Neutrophil (primary cell): ENCODE results near the gene STUB1.

Experiments used
- H3K27ac ChIP-seq: fragments of 200-600 bp; sonication (generic); 2 replicates; pipeline ENCODE4 v1.5.1; 2016; ENCODE audit warnings: mild to moderate bottlenecking, moderate library complexity
- H3K27me3 ChIP-seq: fragments of 200-600 bp; sonication (generic); 2 replicates; pipeline ENCODE4 v1.6.0; 2016; ENCODE audit warnings: mild to moderate bottlenecking
- H3K36me3 ChIP-seq: fragments of 200-600 bp; sonication (generic); 2 replicates; pipeline ENCODE4 v1.5.1; 2017
- H3K4me1 ChIP-seq, 2 experiments: fragments of 200-600 bp in 1 of 2; sonication (generic) in 1 of 2; 1 replicate in 1 of 2; 2 replicates in 1 of 2; pipeline versions ENCODE4 v1.5.1 to v1.6.1; 2013 to 2016; ENCODE audit warnings: low read depth in 1 of 2, low read length in 1 of 2, mild to moderate bottlenecking in 1 of 2, moderate library complexity in 1 of 2; ENCODE audit not compliant: control insufficient read depth in 1 of 2, insufficient read depth in 1 of 2
- H3K4me3 ChIP-seq, 2 experiments: fragments of 200-600 bp in 1 of 2; sonication (generic) in 1 of 2; 1 replicate in 1 of 2; 2 replicates in 1 of 2; pipeline ENCODE4 v1.5.1; 2013 to 2016; ENCODE audit warnings: low read depth in 1 of 2, low read length in 1 of 2, mild to moderate bottlenecking in 1 of 2, moderate library complexity in 1 of 2
- H3K9me3 ChIP-seq: fragments of 200-600 bp; sonication (generic); 2 replicates; pipeline ENCODE4 v1.5.1; 2016
- CTCF ChIP-seq: fragments of 200-600 bp; sonication (generic); IDR thresholded peaks from 2 replicates; pipeline ENCODE4 v1.5.1; 2016; ENCODE audit warnings: antibody characterized with exemption

Gene STUB1

DNA sequence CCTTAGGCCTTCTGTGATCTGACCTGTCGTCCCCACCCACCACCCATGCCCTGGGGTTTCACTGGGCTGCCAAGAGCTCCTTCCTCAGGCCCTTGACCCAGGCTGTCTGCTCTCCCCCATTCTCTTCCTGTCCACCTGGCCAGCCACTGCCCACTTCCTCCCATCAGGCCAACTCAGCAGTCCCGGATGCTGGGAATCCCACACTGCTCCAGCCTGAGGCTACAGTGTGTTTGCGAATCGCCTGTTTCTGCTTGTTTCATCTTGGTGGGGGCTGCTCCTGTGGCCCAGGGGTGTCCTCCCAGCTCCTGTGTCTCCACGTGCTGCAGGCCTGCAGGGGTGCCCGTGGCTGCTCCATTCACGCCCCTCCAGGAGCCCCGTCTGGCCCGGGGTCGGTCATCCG is 33.9 kb downstream of the STUB1 start:
- Histone ChIP-seq H3K9me3 (no peaks in the 10 kb centered on the region), H3K27me3 (peaks cover 100% of the 10 kb centered on the region), H3K4me3 (no peak overlapping the region), H3K36me3 (no peaks in the 10 kb centered on the region), H3K27ac (no peak overlapping the region), H3K4me1 (peaks cover 9 to 16% of the 10 kb centered on the region in 2 experiments)
- TF ChIP-seq CTCF = no peak

- peak within 1 kb of the TSS; percentile 43 to 54 for H3K4me3 ChIP-seq
- no peak for TF ChIP-seq CTCF
- H3K27me3 ChIP-seq = peaks cover 100% of the 10 kb centered on the region
- peaks cover 10 to 16% of the 10 kb centered on the region in 2 experiments for H3K4me1 ChIP-seq
- H3K9me3 ChIP-seq = no peaks in the 10 kb centered on the region
- no peak within 1 kb of the TSS for H3K27ac ChIP-seq
- H3K36me3 ChIP-seq = no peaks in the 10 kb centered on the region
Measured at GRCh38 chr16:714558-715476, 34.6 kb downstream of the STUB1 start, which contains the start of gene METRN. Gene METRN (plus strand): TSS chr16:715118. CDS start chr16:715290, 172 bp downstream.

- TF ChIP-seq CTCF = no peak
- Histone ChIP-seq H3K36me3 (no peaks in the 10 kb centered on the region), H3K27me3 (peaks cover 100% of the 10 kb centered on the region), H3K9me3 (no peaks in the 10 kb centered on the region), H3K4me3 (peak overlapping the region; percentile 43 to 54), H3K27ac (no peak overlapping the region), H3K4me1 (peaks cover 18 to 24% of the 10 kb centered on the region in 2 experiments)
Measured at GRCh38 chr16:715477-716199, 35.4 kb downstream of the STUB1 start.

DNA sequence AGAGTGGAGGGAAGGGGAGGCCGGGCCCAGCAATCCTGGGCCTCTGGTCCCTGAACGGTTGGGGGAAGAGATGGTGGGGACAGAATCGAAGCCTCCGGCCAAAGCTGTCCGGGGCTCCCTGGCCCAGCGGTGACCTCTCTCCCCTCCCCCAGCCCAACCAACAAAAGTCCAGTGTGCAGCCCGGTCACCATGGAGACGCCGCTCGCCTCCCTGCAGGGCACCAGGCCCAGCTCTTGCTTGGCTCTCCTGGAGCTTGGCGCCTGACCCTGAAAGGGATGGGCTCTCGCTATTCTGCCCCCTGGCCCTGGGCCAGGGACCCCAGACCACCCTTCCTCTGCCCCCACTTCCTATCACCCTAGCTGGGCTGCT is 36.0 kb downstream of the STUB1 start:
- H3K9me3 ChIP-seq = no peaks in the 10 kb centered on the region
- peaks cover 22 to 28% of the 10 kb centered on the region in 2 experiments for H3K4me1 ChIP-seq
- H3K27me3 ChIP-seq = peaks cover 95% of the 10 kb centered on the region
- H3K36me3 ChIP-seq = no peaks in the 10 kb centered on the region
- TF ChIP-seq CTCF = no peak
- H3K4me3 ChIP-seq = no peak overlapping the region
- no peak overlapping the region for H3K27ac ChIP-seq

GRCh38 chr16:716768-717325 is 36.6 kb downstream of the STUB1 start:
- Histone ChIP-seq H3K4me1 (peaks cover 29 to 35% of the 10 kb centered on the region in 2 experiments), H3K9me3 (no peaks in the 10 kb centered on the region), H3K4me3 (no peak overlapping the region), H3K36me3 (no peaks in the 10 kb centered on the region), H3K27me3 (peaks cover 88% of the 10 kb centered on the region), H3K27ac (no peak overlapping the region)
- no peak for TF ChIP-seq CTCF
